OCI-LY7 (cell line): ENCODE results near the gene KIF6. TPM values are rescaled to one million over a fixed set of nuclear protein-coding genes. Genes with fewer than 3 reads are reported as not detected.

Source experiments
- BruUV-seq: library from RNA; stranded (reverse); fragments of 400-500 nt; replicated peaks from 2 replicates; lab custom pipeline; 2021; lab: Mats Ljungman, UMichigan
- CTCF ChIA-PET: fragments of 300-600 bp; sonication (Branson Sonifier 250); formaldehyde crosslinking; loops from one replicate; lab custom pipeline; 2022; ENCODE audit warnings: antibody characterized with exemption; ENCODE audit not compliant: unreplicated experiment; lab: Charles Lee
- POLR2A ChIA-PET: fragments of 300-600 bp; sonication (Branson Sonifier 250); formaldehyde crosslinking; loops from one replicate; lab custom pipeline; 2022; ENCODE audit warnings: antibody characterized with exemption; lab: Charles Lee
- DNase-seq: peaks from one replicate; pipeline ENCODE4 v3.0.0-alpha.2; 2015; ENCODE audit warnings: low spot score
- H2AFZ ChIP-seq: fragments of 200-600 bp; sonication (generic), shearing (Covaris generic); 2 replicates; pipeline ENCODE4 v1.6.1; 2014; ENCODE audit warnings: mild to moderate bottlenecking, antibody characterized with exemption, low read length, moderate library complexity
- H3K27ac ChIP-seq: fragments of 200-600 bp; sonication (generic); 2 replicates; pipeline ENCODE4 v1.5.1; 2014; ENCODE audit warnings: mixed run types, low read depth, mild to moderate bottlenecking, moderate library complexity, low read length, inconsistent platforms; ENCODE audit not compliant: poor library complexity, severe bottlenecking
- H3K36me3 ChIP-seq: fragments of 200-600 bp; sonication (generic); 2 replicates; pipeline ENCODE4 v1.6.1; 2014; ENCODE audit warnings: mild to moderate bottlenecking, antibody characterized with exemption, low read length, moderate library complexity, mixed read lengths; ENCODE audit not compliant: insufficient read depth
- H3K4me1 ChIP-seq: fragments of 200-600 bp; sonication (generic); 2 replicates; pipeline ENCODE4 v1.5.1; 2014; ENCODE audit warnings: mild to moderate bottlenecking, low read length; ENCODE audit not compliant: insufficient read depth, poor library complexity, severe bottlenecking
- H3K4me2 ChIP-seq: fragments of 200-600 bp; sonication (generic); 2 replicates; pipeline ENCODE4 v1.6.1; 2014; ENCODE audit warnings: mild to moderate bottlenecking, low read length
- H3K4me3 ChIP-seq: fragments of 200-600 bp; sonication (generic); 2 replicates; pipeline ENCODE4 v1.5.1; 2014; ENCODE audit warnings: mild to moderate bottlenecking, low read depth, low read length; ENCODE audit not compliant: poor library complexity, severe bottlenecking
- H3K79me2 ChIP-seq: fragments of 200-600 bp; sonication (generic); 2 replicates; pipeline ENCODE4 v1.6.1; 2016; ENCODE audit warnings: low read depth, mild to moderate bottlenecking, low read length, moderate library complexity, mixed read lengths; ENCODE audit not compliant: insufficient read depth
- H3K9me2 ChIP-seq: fragments of 200-600 bp; sonication (generic); 2 replicates; pipeline ENCODE4 v1.6.1; 2016; ENCODE audit warnings: mild to moderate bottlenecking, low read length, mixed read lengths; ENCODE audit not compliant: insufficient read depth
- H3K9me3 ChIP-seq: fragments of 200-600 bp; sonication (generic); 2 replicates; pipeline ENCODE4 v1.6.1; 2014; ENCODE audit warnings: mild to moderate bottlenecking, mixed run types, low read length, mixed read lengths
- H4K20me1 ChIP-seq: fragments of 200-600 bp; sonication (generic); 2 replicates; pipeline ENCODE4 v1.6.1; 2014; ENCODE audit warnings: mild to moderate bottlenecking, antibody characterized with exemption, low read length, moderate library complexity, mixed read lengths; ENCODE audit not compliant: insufficient read depth
- CTCF ChIP-seq: fragments of 200-600 bp; sonication (generic); conservative IDR thresholded peaks from 2 replicates; pipeline ENCODE4 v1.5.1; 2014; ENCODE audit warnings: mild to moderate bottlenecking, antibody characterized with exemption, low read length, moderate library complexity, mixed read lengths
- EZH2phosphoT487 ChIP-seq: fragments of 200-600 bp; sonication (generic); IDR thresholded peaks from 2 replicates; pipeline ENCODE4 v1.6.1; 2018; ENCODE audit warnings: low read depth, borderline replicate concordance, mild to moderate bottlenecking, mixed run types, antibody characterized with exemption, low read length, moderate library complexity, mixed read lengths
- intact Hi-C: fragments of 100-400 bp; cut with micrococcal nuclease; formaldehyde crosslinking; loops from one replicate; pipeline ENCODE4 v1.10.0; 2022; ENCODE audit not compliant: unreplicated experiment
- total RNA-seq, 2 experiments: library from RNA; depleted of rRNA in 1 of 2; stranded (reverse); fragments of >200 nt in 1 of 2; shearing (Covaris generic) in 1 of 2; gene quantifications; 2 replicates each; pipeline ENCODE4 v1.2.3, GENCODE V29; 2014 to 2022

Gene KIF6
- total RNA-seq, 2 experiments from 2014 or later: not detected

DNA sequence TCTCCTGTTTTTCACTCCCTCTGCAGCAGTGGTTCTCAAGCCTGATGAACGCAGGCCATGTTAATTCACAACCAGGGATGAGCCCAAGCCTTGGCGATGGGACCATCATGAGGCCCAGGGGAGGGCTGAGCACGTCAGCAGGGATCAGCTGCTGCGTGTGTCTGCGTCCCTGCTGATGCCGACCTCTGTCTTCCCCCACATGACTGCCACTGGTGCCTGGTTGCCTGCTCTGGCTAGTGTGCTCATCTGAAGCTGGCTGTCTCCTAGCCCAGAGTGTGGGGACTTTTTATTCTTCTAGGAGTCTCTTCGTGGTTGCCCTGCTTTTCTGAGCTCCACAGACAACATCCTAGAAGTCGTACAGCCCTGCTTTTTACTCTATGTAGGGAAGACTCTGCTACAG, 361.9 kb downstream of the KIF6 start:
- POLR2A ChIA-PET: interaction anchor here (0.7 kb wide), 1 partner anchor 345 kb away, joined by 3 read pairs; no protein-coding TSS in a partner anchor
- Histone ChIP-seq H3K4me3 (no peak overlapping the region), H3K36me3 (no peaks in the 10 kb centered on the region), H4K20me1 (no peaks in the 10 kb centered on the region), H3K9me2 (no peaks in the 10 kb centered on the region), H2AFZ (no peak overlapping the region), H3K4me2 (no peak overlapping the region), H3K4me1 (no peaks in the 10 kb centered on the region), H3K79me2 (no peaks in the 10 kb centered on the region), H3K9me3 (no peaks in the 10 kb centered on the region), H3K27ac (no peak overlapping the region)
- DNase-seq: no peak
- CTCF ChIA-PET: interaction anchor here (0.6 kb wide), 1 partner anchor 1677 kb away, joined by 3 read pairs; no protein-coding TSS in a partner anchor
- intact Hi-C loops: loop anchor here (2.0 kb wide), 1 partner anchor 946 kb away; no protein-coding TSS in a partner anchor
- TF ChIP-seq EZH2phosphoT487 (no peak), CTCF (no peak)
- BruUV-seq: no TSS peak

- H2AFZ ChIP-seq: 0 out of 2 replicates have a peak overlapping the region, but pooled peaks have one; percentile 32
- H4K20me1 ChIP-seq: no peaks in the 10 kb centered on the region
- no peaks in the 10 kb centered on the region for H3K79me2 ChIP-seq
- H3K4me2 ChIP-seq: 0 out of 2 replicates have a peak overlapping the region, but pooled peaks have one; percentile 6
- no peaks in the 10 kb centered on the region for H3K9me3 ChIP-seq
- no peak overlapping the region for H3K4me3 ChIP-seq
- TF ChIP-seq CTCF (no peak), EZH2phosphoT487 (no peak)
- POLR2A ChIA-PET: interaction anchor here (0.6 kb wide), 1 partner anchor 1692 kb away, joined by 4 read pairs; no protein-coding TSS in a partner anchor
- DNase-seq: no peak
- no peaks in the 10 kb centered on the region for H3K36me3 ChIP-seq
- no peaks in the 10 kb centered on the region for H3K4me1 ChIP-seq
- intact Hi-C loops: loop anchor here (1.0 to 2.0 kb wide), 2 partner anchors 530 to 946 kb away; no protein-coding TSS in a partner anchor
- BruUV-seq: no TSS peak
- CTCF ChIA-PET: interaction anchor here (1.2 kb wide), 1 partner anchor 18 kb away, joined by 3 read pairs; no protein-coding TSS in a partner anchor
- no peaks in the 10 kb centered on the region for H3K9me2 ChIP-seq
- no peak overlapping the region for H3K27ac ChIP-seq
Observed at GRCh38 chr6:39362487-39362865, 362.7 kb downstream of the KIF6 start.
